Midbrain (tissue), 1 donor: ENCODE data around the gene STING1.
"Not testable (repeated sequence)": the region's sequence is repeated elsewhere in the genome, so short reads cannot be mapped to it uniquely, and the experiment has no call there.

Experiments
- DNase-seq: peaks from one replicate; lab custom pipeline; 2025; lab: John Stamatoyannopoulos, UW

The STING1 gene

DNA sequence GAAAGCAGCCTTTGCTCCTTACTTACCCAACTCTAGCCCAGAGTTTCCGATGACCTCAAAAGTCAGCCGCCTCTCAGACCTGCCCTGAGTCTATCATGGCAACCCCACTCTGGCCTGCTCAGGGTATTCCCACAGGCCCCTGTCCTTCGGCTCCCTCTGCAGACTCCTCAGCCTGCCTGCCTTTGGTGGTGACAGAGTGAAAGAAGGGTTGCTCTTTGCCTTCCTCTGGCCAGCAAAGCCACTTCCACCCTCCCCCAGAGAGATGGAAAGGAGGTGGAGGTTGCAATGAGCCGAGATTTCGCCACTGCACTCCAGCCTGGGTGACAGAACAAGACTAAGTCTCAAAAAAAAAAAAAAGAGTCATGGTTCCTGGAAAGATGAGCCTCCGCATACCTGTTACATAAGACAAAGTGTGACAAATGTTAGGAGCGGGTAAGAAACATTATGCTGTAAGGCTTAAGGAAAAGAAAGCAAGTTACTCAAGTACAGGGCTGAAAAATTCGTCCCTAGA is 14.1 kb downstream of the STING1 start:
- DNase-seq: no peak

DNA sequence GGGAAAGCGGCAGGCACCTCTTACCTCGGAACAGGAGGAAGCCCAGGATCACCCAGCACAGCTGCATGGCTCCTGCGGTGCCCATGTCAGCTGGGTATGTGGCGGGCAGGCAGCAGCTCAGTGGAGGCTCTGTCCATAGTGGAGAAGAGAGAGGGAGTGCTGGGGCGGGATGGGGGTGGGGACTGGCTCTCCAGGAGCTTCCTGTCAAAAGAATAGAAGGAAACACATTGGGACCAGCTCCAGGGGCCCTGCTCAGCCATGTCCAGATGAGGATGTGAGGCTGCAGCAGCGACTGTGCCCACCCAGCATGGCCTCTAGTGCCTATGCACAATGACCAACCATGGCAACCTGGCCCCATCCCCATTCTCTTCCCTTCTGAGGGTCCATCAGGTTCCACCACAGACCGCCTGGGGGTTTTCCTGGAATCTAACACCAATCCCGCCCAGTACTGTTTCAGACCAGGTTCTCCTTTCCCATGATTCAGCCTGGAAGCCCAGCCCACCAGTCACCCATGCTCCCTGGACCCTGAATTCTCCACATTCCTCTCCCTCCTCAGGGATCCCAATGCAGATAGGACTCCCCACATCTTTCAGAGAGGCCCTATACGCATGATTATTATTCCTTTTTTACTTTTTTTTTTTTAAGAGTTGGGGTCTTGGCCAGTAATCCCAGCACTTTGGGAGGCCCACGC is 19.8 kb downstream of the STING1 start, which contains the start of gene ECSCR:
TSS of gene ECSCR (minus strand) at position 158 of the 691 bp plus-strand sequence. CDS start at position 85, 73 bp downstream.
- DNase-seq: no peak

GRCh38 chr5:139461698-139462097 is 20.9 kb downstream of the STING1 start:
- no peak for DNase-seq

- no peak for DNase-seq
Measured at GRCh38 chr5:139461176-139461575, 21.4 kb downstream of the STING1 start.

DNA sequence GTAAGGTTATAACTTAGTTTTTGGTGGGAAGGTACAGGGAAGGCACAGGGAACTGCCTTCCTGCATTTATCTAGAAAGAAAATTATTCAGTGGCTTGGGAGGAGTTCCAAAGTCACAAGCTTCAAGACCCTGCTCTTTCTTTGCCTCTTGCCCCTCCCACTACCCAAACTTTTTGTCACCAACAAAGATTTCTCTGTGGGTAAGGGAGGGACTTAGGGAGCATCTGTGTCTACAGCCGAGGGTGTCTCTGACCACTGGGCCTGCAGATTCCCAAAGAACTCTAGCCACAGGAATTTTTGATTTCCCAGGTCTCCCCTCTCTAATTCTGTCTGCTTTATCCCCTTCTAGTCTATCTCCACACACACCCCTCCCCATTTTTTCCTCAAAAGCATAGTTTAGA is 22.1 kb downstream of the STING1 start:
- no peak for DNase-seq

- DNase-seq: no peak
Measured at GRCh38 chr5:139459451-139459934, 23.1 kb downstream of the STING1 start.

GRCh38 chr5:139458580-139459407 is 23.8 kb downstream of the STING1 start:
- no peak for DNase-seq

- DNase-seq: no peak
Measured at GRCh38 chr5:139457653-139458306, 24.8 kb downstream of the STING1 start.

DNA sequence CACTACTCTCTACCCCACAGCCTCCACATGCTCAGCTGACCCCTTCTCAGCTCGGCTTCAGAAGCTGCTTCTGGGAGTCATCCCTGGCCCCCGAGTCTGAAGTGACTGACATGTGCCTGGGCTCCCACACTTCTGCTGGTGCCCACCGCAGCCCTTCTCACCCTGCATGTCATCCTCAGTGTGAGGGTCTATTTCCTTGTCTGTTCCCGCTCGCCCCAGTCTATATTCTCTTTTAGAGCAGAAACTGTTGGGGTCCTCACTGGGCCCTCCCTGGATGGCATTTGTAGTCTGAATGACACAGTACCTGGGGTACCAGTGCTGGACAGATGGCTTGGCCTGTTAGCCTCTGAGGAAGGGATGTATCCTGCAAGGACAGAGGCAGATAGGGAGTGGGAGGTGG is 25.3 kb downstream of the STING1 start:
- no peak for DNase-seq

GRCh38 chr5:139456776-139457175 is 25.8 kb downstream of the STING1 start:
- DNase-seq: no peak

GRCh38 chr5:139454568-139455290 is 27.8 kb downstream of the STING1 start:
- DNase-seq: no peak

DNA sequence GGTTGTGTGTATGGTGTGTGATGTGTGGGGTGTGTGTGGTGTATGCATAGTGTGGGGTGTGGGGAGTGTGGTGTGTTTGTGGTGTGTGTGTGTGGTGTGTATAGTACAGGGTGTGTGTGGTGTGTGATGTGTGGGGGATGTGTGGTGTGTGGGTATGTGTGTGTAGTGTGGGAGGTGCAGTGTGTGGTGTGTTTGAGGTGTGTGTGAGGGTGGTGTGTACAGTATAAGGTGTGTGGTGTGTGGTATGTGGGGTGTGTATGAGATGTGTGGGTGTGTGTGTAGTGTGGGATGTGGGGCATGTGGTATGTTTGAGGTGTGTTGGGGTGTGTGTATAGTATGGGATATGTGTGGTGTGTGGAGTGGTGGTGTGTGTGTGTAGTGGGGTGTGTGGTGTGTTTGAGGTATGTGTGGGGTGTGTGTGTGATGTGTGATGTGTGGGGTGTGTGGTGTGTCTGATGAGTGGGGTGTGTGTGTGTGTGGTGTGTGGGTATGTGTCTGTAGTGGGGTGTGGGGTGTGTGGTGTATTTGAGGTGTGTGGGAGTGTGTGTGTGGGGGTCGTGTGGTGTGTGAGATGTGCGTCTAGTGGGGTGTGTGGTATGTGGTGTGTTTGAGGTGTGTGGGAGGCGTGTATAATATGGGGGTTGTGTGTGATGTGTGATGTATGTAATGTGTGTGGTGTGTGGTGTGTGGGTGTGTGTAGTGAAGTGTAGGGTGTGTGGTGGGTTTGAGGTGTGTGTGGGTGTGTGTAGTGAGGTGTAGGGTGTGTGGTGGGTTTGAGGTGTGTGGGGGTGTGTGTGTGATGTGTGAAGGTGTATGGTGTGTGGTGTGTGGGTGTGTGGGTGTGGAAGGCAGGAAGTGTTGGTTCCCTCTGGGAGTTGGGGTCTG is 28.6 kb downstream of the STING1 start:
- no peak for DNase-seq

- no peak for DNase-seq
Measured at GRCh38 chr5:139451878-139452660, 30.5 kb downstream of the STING1 start.

DNA sequence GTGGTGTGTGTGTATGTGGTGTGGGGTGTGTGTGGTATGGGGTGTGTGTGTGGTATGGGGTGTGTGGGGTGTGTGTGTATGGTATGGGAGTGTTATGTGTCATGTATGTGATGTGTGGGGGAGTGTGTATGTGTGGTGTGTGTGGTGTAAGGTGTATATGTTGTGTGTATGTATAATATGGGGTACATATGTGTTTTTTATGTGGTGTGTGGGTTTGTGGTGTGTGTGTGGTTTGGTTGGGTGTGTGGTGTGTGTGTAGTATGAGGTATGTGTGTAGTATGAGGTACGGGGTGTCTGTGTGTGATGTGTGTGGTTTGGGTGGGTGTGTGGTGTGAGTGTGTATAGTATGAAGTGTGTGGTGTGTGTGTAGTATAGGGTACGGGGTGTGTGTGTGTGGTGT is 31.4 kb downstream of the STING1 start:
- no peak for DNase-seq

DNA sequence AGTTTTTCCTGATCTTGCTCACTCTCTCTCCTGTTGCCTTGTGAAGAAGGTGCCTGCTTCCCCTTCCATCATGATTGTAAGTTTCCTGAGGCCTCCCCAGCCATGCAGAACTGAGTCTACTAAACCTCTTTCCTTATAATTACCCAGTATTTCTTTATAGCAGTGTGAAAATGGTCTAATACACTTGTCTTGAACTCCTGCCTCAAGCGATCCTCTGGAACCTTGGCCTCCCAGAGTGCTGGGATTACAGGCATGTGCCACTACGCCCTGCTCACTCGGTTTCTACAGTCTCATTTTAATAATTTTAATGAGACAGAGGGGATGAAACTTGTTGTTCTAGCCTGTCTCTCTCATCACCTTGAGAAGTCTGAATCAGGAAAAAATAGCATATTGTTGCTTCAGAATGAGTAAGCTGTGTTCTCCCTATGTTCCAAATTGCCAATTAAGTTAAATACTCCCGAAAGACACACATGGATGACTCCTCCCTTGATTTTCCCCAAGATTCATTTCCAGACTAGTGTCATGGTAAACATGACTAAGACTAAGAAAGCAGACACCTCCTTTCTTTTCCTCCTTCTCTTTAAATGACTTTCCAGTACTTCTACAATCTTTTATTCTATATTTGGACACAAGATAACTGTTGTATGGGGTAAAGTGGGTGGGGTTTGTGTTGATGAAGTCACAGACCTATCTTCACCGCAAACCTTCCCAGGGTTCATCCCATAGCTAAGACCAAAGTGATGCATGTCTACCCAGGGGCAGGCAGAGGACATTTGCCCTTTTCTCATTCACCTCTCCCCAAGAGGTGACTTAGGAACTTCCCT is 35.4 kb downstream of the STING1 start:
- no peak for DNase-seq

DNA sequence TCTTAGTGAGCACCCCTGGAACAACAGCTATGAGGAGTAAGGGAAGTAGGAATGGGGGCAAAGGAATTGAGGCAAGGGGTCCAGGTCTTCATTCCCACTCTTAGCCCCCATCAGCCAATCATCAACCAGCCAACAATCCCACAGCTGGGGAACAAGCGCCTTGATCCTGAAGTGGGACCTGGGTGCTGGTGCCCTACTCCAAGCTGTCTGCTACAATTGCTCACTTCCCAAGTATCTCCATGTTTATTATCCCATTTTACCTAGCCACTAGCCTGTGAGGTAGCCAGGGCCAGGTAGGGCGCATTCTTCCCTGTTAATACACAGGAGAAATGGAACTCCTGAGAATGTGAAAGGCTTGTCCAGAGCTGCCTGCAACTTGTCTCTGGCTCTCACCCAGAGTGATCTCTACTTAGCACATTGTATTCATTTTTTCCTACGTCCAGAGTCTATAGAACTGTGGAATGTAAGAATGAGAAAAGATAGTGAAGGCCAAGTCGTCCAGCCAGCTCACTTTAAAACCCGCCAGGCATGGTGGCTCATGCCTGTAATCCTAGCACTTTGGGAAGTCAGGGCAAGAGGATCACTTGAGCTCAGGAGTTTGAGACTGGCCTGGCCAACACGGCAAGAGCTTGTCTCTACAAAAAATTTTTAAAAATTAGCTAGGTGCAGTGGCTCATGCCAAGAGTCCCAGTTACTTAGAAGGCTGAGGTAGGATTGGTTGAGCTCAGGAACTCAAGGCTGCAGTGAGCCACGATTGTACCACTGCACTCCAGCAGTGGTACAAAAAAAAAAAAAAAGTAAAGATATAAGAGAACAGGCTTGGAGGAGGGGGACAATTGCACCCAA is 37.0 kb downstream of the STING1 start:
- DNase-seq: no peak

DNA sequence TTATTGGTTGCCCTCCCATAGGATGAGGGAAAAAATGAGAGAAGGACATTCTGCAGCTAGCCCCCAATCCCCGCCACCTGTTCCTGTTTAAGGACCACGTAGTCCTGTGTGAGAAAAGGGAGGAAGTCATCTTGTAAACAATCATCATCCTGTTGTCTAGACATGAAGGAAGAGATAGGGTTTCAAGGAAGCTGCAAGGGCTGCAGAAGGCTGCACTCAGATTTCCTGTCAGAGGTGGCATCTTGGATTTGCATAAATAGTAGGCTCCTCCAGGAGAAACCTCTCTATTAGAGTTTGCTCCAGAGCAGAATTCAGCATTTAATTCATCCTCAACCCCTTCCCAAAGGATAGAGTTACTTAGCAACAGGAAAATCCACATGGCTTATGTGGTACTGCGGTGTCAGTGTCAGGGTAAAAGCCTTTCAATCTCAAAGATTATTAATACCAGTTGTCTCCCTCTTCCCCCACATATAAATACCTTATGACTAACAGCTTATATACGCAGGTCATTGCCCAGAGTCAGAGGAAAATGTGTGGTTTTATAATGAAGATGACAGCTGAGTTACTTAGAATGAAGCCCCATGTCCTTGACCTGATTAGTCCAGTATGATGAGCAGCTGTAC is 38.6 kb downstream of the STING1 start:
- DNase-seq: peak; percentile 8

- DNase-seq: not testable (repeated sequence)
Measured at GRCh38 chr5:139440416-139440815, 42.1 kb downstream of the STING1 start.
